ENCODE results near the gene CD226.

GRCh38 chr18:69934601-69935265 is 12.9 kb downstream of the CD226 start:
- no peak for TF ChIP-seq CTCF (IDR thresholded peaks at IDR 0.05; ENCODE audit: insufficient read depth, low read length, poor library complexity, severe bottlenecking)
- no peak for TF ChIP-seq EZH2phosphoT487 (conservative IDR thresholded peaks at IDR 0.05; ENCODE audit: low read length)

Measured in SU-DHL-6 (cell line).